ENCODE data around the gene TRAF3IP1. TPM values are rescaled to one million over a fixed set of nuclear protein-coding genes. Genes with fewer than 3 reads are reported as not detected.
"Not testable (repeated sequence)": the region's sequence is repeated elsewhere in the genome, so short reads cannot be mapped to it uniquely, and the experiment has no call there.

Gene TRAF3IP1
- total RNA-seq, 1 donor from 2014 or later = 21.7 TPM

GRCh38 chr2:238327751-238328150, 7.4 kb downstream of the TRAF3IP1 start:
- no peak for TF ChIP-seq CTCF (IDR thresholded peaks at IDR 0.05)
- DNase-seq (no peak), ATAC-seq (no peak)
- Histone ChIP-seq H3K36me3 (peaks cover 42% of the 10 kb centered on the region), H3K27me3 (ENCODE audit: low read depth) (no peaks in the 10 kb centered on the region), H3K9me3 (no peaks in the 10 kb centered on the region), H3K4me3 (no peak overlapping the region), H3K27ac (no peak overlapping the region), H3K4me1 (no peaks in the 10 kb centered on the region)
- intact Hi-C loops (cut with DNase I) = no loop called here

GRCh38 chr2:238330391-238330790, 10.1 kb downstream of the TRAF3IP1 start:
- no peak for DNase-seq

GRCh38 chr2:238331916-238332315, 11.6 kb downstream of the TRAF3IP1 start:
- H3K4me1 ChIP-seq = no peaks in the 10 kb centered on the region
- ATAC-seq = no peak
- H3K9me3 ChIP-seq = no peaks in the 10 kb centered on the region
- intact Hi-C loops (cut with DNase I) = no loop called here
- DNase-seq = no peak
- no peak overlapping the region for H3K27ac ChIP-seq
- H3K4me3 ChIP-seq = no peak overlapping the region
- H3K27me3 ChIP-seq (ENCODE audit: low read depth) = no peaks in the 10 kb centered on the region
- peaks cover 44% of the 10 kb centered on the region for H3K36me3 ChIP-seq
- TF ChIP-seq CTCF (IDR thresholded peaks at IDR 0.05) = no peak

More at GRCh38 chr2:238330391-238330790, 10.1 kb downstream of the TRAF3IP1 start:
- Histone ChIP-seq H3K4me3 (no peak overlapping the region), H3K27me3 (ENCODE audit: low read depth) (no peaks in the 10 kb centered on the region), H3K4me1 (no peaks in the 10 kb centered on the region), H3K27ac (no peak overlapping the region), H3K36me3 (peaks cover 52% of the 10 kb centered on the region), H3K9me3 (no peaks in the 10 kb centered on the region)
- intact Hi-C loops (cut with DNase I) = no loop called here
- TF ChIP-seq CTCF (IDR thresholded peaks at IDR 0.05) = no peak
- ATAC-seq = peak in 1 of 2 donors; percentile 30

GRCh38 chr2:238334885-238335284, 14.6 kb downstream of the TRAF3IP1 start:
- Histone ChIP-seq H3K27ac (no peak overlapping the region), H3K36me3 (peaks cover 26% of the 10 kb centered on the region), H3K27me3 (ENCODE audit: low read depth) (no peaks in the 10 kb centered on the region), H3K4me1 (no peaks in the 10 kb centered on the region), H3K4me3 (no peak overlapping the region), H3K9me3 (no peaks in the 10 kb centered on the region)
- no peak for DNase-seq
- ATAC-seq = no peak
- no peak for TF ChIP-seq CTCF (IDR thresholded peaks at IDR 0.05)
- intact Hi-C loops (cut with DNase I) = no loop called here

GRCh38 chr2:238335591-238335990, 15.3 kb downstream of the TRAF3IP1 start:
- H3K4me1 ChIP-seq; H3K9me3 ChIP-seq; DNase-seq; intact Hi-C loops (cut with DNase I); H3K27ac ChIP-seq; H3K4me3 ChIP-seq; ATAC-seq; H3K27me3 ChIP-seq (ENCODE audit: low read depth): not testable (repeated sequence)
- peaks cover 19% of the 10 kb centered on the region for H3K36me3 ChIP-seq

GRCh38 chr2:238336151-238336550, 15.8 kb downstream of the TRAF3IP1 start:
- H3K27me3 ChIP-seq (ENCODE audit: low read depth) = no peaks in the 10 kb centered on the region
- H3K9me3 ChIP-seq = no peaks in the 10 kb centered on the region
- TF ChIP-seq CTCF (IDR thresholded peaks at IDR 0.05) = no peak
- ATAC-seq (no peak), DNase-seq (no peak)
- H3K27ac ChIP-seq = no peak overlapping the region
- H3K36me3 ChIP-seq = peaks cover 14% of the 10 kb centered on the region
- no peak overlapping the region for H3K4me3 ChIP-seq
- intact Hi-C loops (cut with DNase I) = no loop called here
- H3K4me1 ChIP-seq = no peaks in the 10 kb centered on the region
